Astrocyte of the cerebellum (primary cell): ENCODE measurements around the gene B4GALNT2.

Source experiments
- DNase-seq: peaks from one replicate; pipeline ENCODE4 v3.0.0-alpha.2; 2011; ENCODE audit warnings: low read depth
- H3K4me3 ChIP-seq: 2 replicates; pipeline ENCODE4 v1.5.1; 2011; ENCODE audit warnings: mild to moderate bottlenecking, low read depth, low read length, moderate library complexity
- CTCF ChIP-seq: IDR thresholded peaks from 2 replicates; pipeline ENCODE4 v1.5.1; 2012; ENCODE audit warnings: low read length, low read depth, moderate library complexity, mild to moderate bottlenecking; ENCODE audit errors: missing control alignments
- in situ Hi-C: cut with HindIII; loops from 2 replicates; pipeline ENCODE4 v1.10.0; 2017; ENCODE audit warnings: low sequenced_read_pairs

B4GALNT2 gene

GRCh38 chr17:49108318-49108717 is 24.3 kb upstream of the B4GALNT2 start:
- peak; percentile 93 for DNase-seq
- in situ Hi-C loops = no loop called here
- no peak overlapping the region for H3K4me3 ChIP-seq
- TF ChIP-seq CTCF = no peak

GRCh38 chr17:49110509-49110908 is 22.1 kb upstream of the B4GALNT2 start:
- TF ChIP-seq CTCF = no peak
- H3K4me3 ChIP-seq = no peak overlapping the region
- in situ Hi-C loops = no loop called here
- no peak for DNase-seq

- H3K4me3 ChIP-seq = no peak overlapping the region
- no peak for DNase-seq
- no peak for TF ChIP-seq CTCF
- in situ Hi-C loops = no loop called here
Measured at GRCh38 chr17:49111934-49112333, 20.6 kb upstream of the B4GALNT2 start.

- TF ChIP-seq CTCF = no peak
- H3K4me3 ChIP-seq = no peak overlapping the region
- DNase-seq = no peak
- in situ Hi-C loops = no loop called here
Measured at GRCh38 chr17:49112936-49113335, 19.6 kb upstream of the B4GALNT2 start.

GRCh38 chr17:49114703-49115102 is 17.9 kb upstream of the B4GALNT2 start:
- in situ Hi-C loops = no loop called here
- no peak for DNase-seq
- no peak for TF ChIP-seq CTCF

GRCh38 chr17:49117587-49118230 is 14.9 kb upstream of the B4GALNT2 start:
- in situ Hi-C loops = no loop called here

More at GRCh38 chr17:49114703-49115102, 17.9 kb upstream of the B4GALNT2 start:
- no peak overlapping the region for H3K4me3 ChIP-seq

More at GRCh38 chr17:49117587-49118230, 14.9 kb upstream of the B4GALNT2 start:
- no peak for DNase-seq
- no peak overlapping the region for H3K4me3 ChIP-seq
- no peak for TF ChIP-seq CTCF
